HG03039 (cell line): ENCODE results near the gene MRPL36.
"Not testable (repeated sequence)": the region's sequence is repeated elsewhere in the genome, so short reads cannot be mapped to it uniquely, and the experiment has no call there.

Source experiments
- ATAC-seq: cut with Tn5 transposase; IDR thresholded peaks from one replicate; pipeline ENCODE4 v1.9.1; 2021; ENCODE audit warnings: mild to moderate bottlenecking, moderate library complexity; ENCODE audit not compliant: unreplicated experiment

MRPL36 gene

DNA sequence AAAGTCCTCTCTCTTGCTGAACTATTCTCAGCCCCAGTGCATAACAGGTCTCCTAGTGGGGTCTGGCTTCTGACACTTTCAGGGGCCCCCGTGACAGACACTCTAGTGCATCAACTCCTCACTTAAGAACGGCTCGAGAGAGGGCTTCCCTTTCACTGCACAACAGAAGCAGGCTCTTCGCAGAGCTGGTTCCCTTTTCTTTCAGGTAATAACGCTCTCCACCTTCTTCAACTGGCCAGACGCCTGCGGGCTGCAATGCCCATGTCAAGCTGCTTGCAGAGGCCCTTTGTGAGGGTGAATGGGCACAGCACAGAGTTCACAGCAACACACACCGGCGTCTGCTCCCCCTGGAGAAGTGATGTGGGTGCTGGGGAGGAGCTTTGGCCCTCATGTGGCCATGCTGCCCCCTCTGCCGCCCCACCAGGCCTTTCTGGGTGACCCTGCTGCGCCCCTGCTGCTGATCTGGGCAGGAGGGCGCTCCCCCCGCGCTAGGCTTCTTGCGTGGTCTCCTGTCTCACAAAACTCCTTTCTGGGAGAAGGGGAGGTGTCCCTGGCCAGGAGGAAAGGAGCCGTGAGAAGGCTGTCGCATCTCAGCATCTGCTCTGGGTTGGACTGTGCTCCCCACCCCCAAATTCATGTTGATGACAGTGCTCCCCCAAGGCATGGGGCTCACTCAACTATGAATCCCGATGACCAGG lies 2.4 kb downstream of the MRPL36 start:
- ATAC-seq, result no peak

DNA sequence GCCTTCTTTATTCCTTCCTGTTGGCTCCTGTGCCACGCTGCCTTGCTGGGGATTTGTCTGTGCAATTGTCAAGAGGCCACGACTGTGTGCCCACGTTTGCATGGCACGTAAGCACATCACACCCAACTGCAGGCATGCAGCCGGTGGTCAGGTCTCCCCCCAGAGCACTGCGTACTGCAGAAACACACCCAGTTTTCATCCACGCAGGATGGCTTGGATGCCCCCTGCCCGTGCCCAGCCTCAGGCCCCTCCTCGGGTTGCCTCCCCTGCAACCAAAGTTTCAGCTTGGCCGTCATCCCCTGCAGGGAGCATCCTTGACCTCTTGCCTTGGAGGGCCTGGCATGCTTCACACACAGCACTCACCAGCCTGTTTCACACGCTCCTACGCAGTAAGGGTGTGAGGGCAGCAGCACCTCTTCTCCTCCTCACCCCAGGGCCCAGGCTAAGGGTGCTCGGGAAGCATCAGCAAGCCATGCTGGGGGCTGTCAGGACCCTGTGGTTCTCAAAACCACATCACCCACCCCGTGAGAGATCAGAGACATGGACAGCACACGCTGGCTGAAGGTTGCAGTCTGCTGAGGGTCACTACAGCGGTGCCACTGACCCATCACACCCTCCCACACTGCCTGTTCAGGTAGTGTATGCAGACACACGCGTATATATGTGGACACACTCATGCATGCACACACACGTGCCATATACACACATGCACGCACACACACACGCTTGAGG lies 3.1 kb downstream of the MRPL36 start:
- ATAC-seq, result no peak

DNA sequence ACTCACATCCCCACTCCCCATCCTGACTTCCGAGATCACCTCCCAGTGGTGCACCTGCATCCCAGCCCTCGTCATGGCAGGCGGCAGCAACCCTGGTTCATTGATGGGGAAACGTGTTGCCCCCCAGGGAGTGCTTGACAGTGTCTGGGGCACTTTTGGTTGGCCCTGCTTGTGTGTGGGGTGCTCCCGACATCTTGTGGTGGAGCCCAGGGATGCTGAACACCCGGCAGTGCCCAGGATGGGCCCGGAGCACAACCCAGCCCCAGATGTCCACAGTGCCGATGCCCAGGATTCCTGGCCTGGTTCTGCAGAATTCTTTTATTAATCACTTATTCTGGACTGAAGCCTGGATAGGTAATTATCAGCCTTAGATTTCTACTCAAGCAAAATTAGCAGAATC lies 3.7 kb downstream of the MRPL36 start:
- no peak for ATAC-seq

DNA sequence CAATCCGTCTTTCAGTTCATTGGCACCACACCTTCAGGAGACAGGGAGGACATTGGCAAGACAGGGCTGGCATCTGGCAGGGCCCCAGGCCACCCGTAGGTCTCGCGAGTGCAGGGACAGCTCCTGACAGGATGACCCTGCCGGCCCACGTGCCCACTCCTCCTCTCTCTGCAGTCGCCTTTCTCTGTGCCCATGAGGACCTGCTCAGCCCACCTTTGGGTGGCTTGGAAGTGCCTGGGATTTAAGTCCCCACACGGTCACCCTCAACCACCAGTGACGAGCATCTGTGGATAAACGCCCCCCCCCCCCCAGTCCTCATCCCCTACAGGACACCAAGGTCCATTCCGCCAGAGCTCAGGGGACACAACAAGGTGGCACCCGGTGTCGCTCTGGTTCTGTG lies 4.1 kb downstream of the MRPL36 start:
- no peak for ATAC-seq

DNA sequence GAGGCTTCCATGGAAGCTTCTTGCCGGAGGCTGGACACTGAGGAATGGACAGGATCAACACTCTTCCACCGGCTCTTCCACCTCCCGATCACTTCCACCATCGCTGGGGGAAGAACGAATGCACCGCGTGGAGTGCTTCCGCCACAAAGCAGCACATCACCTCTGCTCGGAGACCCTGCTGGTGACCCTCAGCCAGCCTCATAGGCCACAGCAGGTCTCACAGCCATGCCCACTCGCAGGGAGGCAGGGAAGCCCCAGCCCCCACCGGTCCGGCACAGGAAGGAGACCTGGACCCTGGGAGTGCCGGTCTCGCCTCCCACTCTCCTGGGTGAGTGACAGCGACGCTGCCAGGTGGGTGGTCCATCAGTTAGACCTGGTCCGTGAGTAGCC lies 4.7 kb downstream of the MRPL36 start:
- ATAC-seq, result no peak

DNA sequence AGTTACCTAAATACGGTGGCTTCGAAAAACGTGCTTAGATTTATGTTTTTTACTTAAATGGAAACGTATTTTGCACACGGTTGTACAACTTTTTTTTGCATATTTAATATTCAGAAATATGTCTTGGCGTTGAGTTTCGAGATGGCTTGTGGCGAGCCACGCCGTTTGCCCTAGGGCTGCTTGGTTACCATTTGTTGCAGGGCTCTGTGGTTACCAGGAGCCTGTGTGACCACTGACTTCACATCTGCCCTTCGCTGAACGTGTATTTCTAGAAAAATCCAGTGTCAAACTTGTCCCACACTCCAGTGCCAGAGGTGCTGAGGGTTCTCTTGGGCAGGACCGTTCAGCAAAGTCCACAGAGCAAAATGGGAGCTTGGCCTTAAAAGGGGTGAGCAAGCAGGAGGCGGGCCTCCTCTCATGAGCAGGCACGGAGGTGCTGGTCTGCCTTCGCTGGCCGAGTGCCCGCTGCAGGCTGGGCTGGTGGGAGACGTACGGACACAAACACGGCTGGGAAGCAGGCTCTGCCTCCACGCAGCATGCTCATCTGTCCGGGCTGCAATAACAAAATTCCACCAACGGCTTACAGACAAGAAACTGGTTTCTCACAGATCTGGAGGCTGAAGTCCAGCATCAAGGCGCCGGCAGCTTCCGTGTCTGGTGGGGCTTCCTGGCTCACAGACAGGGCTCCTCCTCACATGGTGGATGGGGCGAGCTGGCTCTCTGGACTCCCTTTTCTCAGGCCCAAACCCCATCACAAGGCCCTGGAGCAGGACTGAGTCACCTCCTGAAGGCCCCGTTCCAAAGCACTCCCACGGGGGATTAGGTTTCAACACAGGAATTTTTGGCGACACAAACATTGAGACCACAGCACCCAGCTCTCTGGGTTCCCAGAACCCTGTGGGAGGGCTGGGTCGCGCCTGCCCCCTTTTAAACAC lies 5.4 kb downstream of the MRPL36 start:
- no peak for ATAC-seq

DNA sequence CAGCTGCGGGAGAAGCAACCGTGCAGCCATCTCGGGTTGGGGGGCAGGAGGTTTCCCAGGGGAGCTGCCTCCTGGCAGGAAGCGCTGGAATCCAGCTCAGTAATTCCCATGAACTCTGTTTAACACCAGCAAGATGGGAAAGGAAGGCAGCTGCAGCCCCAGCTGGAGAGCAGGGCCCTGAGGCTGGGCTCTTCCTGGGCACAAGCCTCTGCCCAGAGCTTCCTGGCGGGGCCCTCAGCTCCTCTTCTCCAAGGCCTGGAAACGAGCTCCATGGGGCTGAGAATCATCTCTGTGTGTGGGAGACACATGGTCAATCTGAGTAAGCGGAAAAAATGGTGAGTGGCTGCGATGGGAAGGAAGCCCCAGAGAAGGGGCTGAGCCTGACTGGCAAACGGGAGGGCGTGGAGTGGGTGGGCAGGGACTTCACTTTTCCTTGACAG lies 6.3 kb downstream of the MRPL36 start:
- no peak for ATAC-seq

DNA sequence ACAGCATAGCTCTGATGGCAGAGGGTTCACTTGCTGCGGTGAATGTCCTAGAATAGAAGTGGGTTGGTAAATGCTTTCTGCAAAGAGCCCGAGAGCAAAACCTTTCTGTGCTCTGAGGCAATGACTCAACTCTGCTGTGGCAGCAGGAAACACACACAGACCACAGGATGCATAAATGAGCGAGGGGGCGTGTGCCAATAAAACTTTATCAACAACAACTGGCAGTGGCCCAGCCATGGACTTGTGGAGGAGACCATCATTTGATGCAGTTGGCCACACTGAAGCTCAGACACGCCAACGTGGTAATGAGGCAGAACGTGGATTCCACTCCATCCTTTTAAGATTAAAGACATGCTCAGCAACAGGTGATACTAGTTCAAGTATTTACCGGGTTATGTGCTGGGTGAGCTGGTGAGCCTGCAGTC lies 6.8 kb downstream of the MRPL36 start:
- ATAC-seq, result peak; percentile 92

DNA sequence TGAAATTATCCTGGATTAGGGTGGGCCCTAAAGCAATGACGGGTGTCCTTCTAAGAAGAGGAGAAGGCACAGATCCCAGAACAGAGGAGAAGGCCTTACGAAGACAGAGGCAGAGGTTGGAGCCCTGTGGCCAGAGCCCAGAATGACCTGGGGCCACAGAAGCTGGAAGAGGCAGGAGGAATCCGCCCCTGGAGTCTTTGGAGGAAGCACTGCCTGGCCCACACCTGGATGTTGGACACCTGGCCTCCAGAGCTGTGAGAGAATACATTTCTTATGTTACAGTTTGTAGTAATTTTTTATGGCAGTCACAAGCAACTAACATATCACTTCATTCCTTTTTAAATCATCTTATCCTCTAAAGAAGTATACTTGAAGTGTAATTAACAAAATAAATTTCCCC lies 8.5 kb downstream of the MRPL36 start:
- no peak for ATAC-seq

DNA sequence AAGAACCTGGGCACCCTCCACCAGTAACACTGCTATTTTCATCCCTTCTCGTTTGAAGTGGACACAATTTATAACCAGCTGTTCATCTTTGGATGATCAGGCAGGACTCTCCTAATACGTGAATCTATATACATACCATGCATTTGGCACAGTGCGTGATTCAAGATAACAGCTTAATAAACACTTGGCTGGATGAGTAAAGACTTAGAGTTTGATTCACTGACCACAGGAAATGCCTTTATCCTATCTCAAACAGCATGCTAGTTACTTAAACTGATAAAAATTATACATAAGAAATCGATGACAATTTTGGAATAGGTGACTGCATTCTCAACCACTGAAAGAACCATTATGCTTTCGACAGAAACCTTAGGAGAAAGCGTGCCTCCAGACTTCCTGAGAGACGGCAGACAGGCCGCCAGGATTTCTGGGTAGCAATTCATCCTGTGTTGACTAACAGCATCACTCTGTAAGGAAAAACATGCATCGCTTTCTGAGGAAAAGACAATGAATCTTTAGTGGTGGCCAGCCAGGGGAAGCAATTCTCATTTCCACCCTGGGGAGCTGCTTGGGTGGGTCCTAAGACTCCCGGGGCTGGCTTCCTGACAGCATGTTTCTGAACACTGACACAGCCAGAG lies 9.7 kb downstream of the MRPL36 start:
- no peak for ATAC-seq

DNA sequence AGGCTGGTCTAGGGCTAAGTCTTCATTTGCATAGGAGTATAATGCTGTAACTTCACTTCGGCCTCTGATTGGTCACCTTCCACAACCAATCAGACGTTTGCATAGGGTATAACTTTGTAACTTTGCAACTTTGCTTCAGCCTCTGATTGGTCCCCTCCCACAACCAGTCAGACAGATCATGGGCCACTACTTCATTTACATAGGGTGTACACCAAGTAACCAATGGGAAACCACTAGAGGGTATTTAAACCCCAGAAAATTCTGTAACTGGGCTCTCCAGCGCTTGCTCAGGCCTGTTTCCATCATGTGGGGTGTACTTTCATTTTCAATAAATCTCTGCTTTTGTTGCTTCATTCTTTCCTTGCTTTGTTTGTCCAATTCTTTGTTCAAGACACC lies 10.2 kb downstream of the MRPL36 start:
- ATAC-seq, result not testable (repeated sequence)

DNA sequence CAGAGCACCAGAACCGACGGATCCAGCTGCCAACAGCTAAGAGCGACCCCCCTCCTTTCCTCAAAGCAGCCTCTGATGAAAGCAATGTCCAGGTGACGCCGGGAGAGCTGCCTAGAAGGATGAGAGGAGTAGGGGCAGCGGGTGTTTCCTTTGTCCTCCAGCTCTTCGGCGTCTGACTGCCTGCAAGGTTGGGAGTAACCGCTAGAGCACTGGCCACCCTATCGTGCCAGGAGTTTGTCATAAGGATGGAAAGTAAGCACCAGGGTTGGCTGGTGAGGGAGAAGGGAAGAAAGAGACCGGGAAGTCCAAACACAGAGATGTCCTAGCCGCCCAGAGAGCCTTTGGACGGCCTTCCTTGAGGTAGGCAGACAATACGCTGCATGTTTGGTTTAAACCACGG lies 10.8 kb downstream of the MRPL36 start:
- ATAC-seq, result no peak

DNA sequence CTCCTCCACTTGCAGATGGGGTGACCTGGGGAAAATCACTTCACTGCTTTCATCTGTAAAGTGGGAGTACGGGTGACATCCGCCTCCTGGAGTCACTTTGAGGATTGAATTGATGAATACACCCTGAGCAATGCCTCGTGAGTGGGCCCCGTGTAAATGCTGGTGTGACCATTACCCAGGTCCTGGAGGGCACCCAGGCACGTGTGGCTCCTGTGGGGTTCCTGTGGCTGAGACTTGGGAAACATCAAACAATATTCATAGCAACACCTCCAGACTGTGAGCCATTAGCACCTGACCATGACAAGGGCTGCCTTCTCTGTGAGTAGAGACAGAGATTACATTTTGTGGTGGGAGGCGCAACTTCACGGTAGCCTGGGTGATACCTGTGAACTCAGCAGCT lies 11.4 kb downstream of the MRPL36 start:
- ATAC-seq, result no peak

DNA sequence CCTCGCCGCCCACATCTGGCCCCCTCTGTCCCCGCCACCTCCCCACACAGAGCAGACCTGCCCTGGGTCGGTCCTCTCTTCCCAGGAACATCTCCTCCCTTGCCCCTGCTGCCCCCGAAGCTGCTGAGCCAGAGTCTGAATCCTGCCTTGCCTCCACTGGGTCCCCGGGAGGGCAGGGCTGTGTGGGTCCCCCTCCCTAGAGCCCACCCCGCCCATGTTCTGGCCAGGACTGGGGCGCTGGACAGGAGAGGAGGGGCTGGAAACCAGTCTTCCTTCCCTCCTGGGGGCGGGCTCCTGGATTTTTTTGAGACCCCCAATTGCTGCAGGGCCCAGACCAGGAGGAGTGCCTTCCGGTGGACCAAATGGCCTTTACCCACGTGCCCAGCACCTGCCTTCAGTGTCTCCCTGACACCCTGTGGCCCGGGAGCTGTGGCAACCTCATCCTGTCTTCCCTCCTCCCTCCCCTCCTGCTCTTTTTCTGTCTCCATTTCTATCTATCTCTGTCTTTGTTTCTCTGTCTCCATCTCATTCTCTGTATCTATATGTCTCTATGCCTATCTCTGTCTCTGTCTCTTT lies 12.1 kb downstream of the MRPL36 start:
- no peak for ATAC-seq

DNA sequence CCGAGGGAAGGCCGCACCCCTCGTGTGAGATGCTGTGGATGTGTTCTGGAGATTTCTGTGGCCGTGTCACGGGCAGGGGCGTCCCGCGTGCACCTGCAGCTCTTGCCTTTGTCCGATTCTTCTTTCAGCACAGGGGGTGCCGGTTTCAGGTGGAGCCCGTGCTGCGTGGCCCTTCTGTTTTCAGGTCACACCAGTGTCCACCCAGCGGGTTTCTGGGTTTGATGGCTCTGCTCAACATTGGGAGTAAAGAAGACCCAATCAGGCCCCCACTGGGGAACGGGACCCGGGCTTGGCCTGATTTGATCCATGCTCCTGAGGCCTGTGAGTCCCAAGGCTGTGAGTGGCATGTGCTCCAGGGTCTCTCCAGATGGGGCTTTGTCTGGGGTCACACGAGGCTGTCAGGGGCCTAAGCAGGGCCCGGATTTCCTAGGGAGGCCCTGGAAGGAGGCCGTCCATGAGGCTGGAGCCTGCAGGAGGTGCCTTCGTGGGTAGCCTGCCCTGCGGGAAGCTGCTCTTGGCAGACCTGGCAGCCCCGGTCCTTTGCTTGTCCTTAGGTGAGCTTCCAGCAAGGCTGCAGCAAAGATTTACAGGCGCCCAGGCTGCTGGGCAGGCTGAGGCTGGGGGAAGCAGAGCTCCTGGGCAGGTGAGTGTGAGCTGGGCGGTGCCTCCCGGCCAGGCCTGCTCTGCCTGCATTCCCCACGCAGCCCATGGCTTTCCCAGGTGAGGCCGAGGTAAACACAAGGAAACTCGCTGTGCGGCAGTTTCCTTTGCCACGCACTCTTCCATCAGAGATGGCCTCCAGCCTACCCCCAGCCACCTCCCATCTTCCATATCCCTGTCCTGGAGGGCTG lies 12.8 kb downstream of the MRPL36 start:
- no peak for ATAC-seq

DNA sequence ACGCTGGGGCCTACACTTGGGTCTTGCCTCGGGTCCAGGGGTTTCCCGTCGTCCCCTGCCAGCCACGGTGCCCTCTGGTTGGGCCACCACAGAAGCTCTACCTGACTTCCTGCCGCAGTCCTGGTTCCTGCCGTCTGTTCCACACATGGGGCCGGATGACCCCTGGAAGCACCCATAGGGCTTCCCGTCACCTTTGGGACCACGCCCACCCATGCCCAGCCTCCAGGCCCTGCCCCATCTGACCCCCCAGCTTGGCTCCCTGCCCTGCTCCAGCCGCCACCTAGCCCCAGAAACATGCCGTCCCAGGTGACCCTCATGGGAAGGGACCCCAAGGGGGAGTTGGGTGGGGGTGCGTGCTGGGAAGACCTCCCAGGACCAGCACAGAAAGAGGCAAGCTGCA lies 13.7 kb downstream of the MRPL36 start:
- ATAC-seq, result no peak

DNA sequence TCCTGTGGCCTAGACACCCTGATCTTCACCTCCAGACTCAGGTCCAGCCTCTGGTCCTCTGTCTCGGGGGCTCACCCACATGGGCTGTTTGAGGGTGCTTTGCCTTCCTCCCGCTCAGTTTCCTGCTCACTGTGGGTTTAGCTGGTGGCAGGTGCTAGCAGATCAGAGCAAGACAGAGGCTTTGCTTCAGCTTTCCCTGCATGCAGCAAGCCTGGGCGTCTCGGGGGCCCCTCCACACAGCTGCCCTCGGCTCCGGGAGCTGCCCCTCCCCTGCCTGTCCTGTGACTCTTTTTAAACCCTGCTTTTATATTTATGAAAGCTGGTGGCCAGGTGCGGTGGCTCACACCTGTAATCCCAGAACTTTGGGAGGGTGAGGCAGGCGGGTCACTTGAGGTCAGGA lies 14.6 kb downstream of the MRPL36 start:
- no peak for ATAC-seq

DNA sequence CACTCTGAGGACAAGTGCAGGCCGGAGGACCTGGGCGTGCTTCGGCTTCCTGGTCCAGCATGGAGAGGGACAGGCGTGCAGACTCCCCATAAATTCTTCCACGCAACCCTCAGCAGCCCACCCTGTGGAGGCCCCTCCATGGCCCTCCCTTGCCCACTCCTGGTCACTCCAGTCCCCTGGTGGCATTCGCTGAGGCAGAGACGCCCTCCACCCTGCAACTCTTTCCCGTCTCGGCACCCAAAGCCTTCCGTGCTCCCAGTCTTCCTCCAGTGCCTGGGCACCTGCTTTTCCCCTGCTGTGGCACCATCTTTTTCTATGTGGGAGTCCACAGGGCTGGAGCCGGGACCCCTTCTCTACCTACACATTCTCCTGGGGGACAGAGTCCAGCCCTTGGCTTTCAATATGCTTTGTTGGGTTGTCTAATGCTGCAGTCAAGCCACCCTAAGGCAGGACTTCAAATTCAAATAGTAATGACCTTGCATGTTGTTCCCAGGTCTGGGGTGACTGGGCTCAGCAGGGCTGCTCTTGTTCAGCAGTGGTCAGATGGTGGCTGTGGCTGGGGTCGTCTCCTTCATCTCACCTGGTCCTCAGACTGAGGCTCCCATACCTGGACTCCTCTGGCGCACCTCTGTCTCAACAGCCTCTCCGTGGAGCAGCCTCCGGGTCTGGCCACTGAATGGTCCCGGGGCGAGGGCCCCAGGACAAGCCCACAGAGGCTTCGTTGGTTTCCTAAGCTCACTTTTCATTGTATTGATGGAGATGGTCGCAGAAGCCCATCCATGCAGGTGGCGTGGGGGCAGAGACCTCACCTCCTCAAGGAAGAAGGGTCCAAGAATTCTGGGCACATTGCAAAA lies 15.2 kb downstream of the MRPL36 start:
- no peak for ATAC-seq

DNA sequence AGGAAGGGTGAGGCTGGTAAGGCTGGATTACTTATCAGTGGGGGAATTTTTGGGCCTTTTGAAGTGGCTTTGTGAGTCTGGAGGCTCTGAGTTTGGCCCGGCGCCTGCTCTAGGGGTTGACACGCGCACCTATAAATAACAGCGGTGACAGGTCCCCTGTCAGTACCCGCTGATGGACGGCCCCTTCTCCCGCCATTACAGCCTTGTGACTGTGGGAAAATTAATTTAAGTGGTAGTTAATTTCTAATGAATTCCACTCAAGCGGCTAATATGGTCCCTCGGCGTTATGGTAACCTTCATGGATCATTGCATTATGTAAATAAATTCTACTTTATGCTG lies 16.5 kb downstream of the MRPL36 start:
- peak; percentile 90 for ATAC-seq
